ENCODE data around the gene ZNF281.

DNA sequence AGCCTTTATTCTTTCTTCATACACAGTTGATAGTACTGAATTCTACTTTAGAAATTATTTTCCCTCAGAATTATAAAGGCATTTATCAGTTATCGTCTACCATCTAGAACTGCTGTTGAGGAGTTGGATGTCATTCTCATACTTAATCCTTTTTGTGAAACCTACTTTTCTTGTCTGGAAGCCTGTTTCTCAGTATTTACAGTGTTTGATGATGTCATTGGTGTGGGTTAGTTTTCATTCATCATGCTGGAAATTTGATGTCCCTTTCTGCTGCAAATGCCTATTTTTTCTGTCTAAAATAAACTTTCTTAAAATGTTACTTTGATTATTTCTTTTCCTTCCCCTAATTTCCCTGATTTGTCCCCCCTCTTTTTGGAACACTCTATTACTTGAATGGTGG, 22.8 kb upstream of the ZNF281 start:
- no peak for TF ChIP-seq EZH2phosphoT487 (IDR thresholded peaks at IDR 0.05; ENCODE audit: borderline replicate concordance)
- TF ChIP-seq, protein P1, sequence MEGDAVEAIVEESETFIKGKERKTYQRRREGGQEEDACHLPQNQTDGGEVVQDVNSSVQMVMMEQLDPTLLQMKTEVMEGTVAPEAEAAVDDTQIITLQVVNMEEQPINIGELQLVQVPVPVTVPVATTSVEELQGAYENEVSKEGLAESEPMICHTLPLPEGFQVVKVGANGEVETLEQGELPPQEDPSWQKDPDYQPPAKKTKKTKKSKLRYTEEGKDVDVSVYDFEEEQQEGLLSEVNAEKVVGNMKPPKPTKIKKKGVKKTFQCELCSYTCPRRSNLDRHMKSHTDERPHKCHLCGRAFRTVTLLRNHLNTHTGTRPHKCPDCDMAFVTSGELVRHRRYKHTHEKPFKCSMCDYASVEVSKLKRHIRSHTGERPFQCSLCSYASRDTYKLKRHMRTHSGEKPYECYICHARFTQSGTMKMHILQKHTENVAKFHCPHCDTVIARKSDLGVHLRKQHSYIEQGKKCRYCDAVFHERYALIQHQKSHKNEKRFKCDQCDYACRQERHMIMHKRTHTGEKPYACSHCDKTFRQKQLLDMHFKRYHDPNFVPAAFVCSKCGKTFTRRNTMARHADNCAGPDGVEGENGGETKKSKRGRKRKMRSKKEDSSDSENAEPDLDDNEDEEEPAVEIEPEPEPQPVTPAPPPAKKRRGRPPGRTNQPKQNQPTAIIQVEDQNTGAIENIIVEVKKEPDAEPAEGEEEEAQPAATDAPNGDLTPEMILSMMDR (conservative IDR thresholded peaks at IDR 0.05; ENCODE audit: low read length): no peak

Data from Loucy (cell line).